Right lobe of liver (tissue), 4 donors: ENCODE data around the gene SMARCB1.

ENCODE experiments used
- CTCF ChIP-seq, 4 donors: fragments of 200-600 bp in 3 of 4; fragments of 450-650 bp in 1 of 4; IDR thresholded peaks; one replicate each; pipeline versions ENCODE4 v1.5.1 to v1.8.0; 2016 to 2022; ENCODE audit warnings: antibody characterized with exemption in 4 of 4, mild to moderate bottlenecking in 2 of 4
- POLR2A ChIP-seq: fragments of 450-650 bp; IDR thresholded peaks from one replicate; pipeline ENCODE4 v1.6.1; 2017; ENCODE audit warnings: antibody characterized with exemption, mild to moderate bottlenecking
- donor health status: DM: no; HTN: no; CAD: no.
- donor health status: DM: no; HTN: no; CAD: no.
- donor health status: DM: no; HTN: yes; CAD: no.

GRCh38 chr22:23753385-23753784 is 33.4 kb upstream of the SMARCB1 start:
- TF ChIP-seq CTCF (IDR thresholded peaks at IDR 0.05) (no peak), POLR2A (no peak)
